ENCODE data around the gene SMIM22. TPM values are rescaled to one million over a fixed set of nuclear protein-coding genes. Genes with fewer than 3 reads are reported as not detected.

The SMIM22 gene
- total RNA-seq, 1 donor from 2014 or later = not detected

GRCh38 chr16:4825196-4825595 lies 30.0 kb downstream of the SMIM22 start:
- H3K4me1 Mint-ChIP-seq (ENCODE audit: unreplicated experiment) = no peaks in the 10 kb centered on the region
- peaks cover 35% of the 10 kb centered on the region for H3K36me3 Mint-ChIP-seq (ENCODE audit: low read depth, unreplicated experiment)
- TF ChIP-seq CTCF (IDR thresholded peaks at IDR 0.05; ENCODE audit: unreplicated experiment) = no peak
- no peak overlapping the region for H3K4me3 Mint-ChIP-seq (ENCODE audit: unreplicated experiment)
- no peaks in the 10 kb centered on the region for H3K9me3 Mint-ChIP-seq (ENCODE audit: unreplicated experiment)
- H3K27me3 Mint-ChIP-seq (ENCODE audit: unreplicated experiment) = peaks cover 1% of the 10 kb centered on the region
- no peak for DNase-seq (ENCODE audit: low spot score)
- H3K27ac Mint-ChIP-seq (ENCODE audit: unreplicated experiment) = no peak overlapping the region

- H3K4me1 Mint-ChIP-seq (ENCODE audit: unreplicated experiment) = no peaks in the 10 kb centered on the region
- TF ChIP-seq CTCF (IDR thresholded peaks at IDR 0.05; ENCODE audit: unreplicated experiment) = no peak
- peaks cover 4% of the 10 kb centered on the region for H3K27me3 Mint-ChIP-seq (ENCODE audit: unreplicated experiment)
- DNase-seq (ENCODE audit: low spot score) = no peak
- peaks cover 42% of the 10 kb centered on the region for H3K36me3 Mint-ChIP-seq (ENCODE audit: low read depth, unreplicated experiment)
- no peak overlapping the region for H3K4me3 Mint-ChIP-seq (ENCODE audit: unreplicated experiment)
- H3K9me3 Mint-ChIP-seq (ENCODE audit: unreplicated experiment) = no peaks in the 10 kb centered on the region
- H3K27ac Mint-ChIP-seq (ENCODE audit: unreplicated experiment) = no peak overlapping the region
These were observed 31.4 kb downstream of the SMIM22 start for GRCh38 chr16:4826526-4826925.

- peaks cover 41% of the 10 kb centered on the region for H3K36me3 Mint-ChIP-seq (ENCODE audit: low read depth, unreplicated experiment)
- TF ChIP-seq CTCF (IDR thresholded peaks at IDR 0.05; ENCODE audit: unreplicated experiment) = no peak
These were observed 31.8 kb downstream of the SMIM22 start for GRCh38 chr16:4826980-4827379.

GRCh38 chr16:4828567-4829321 lies 33.6 kb downstream of the SMIM22 start:
- DNase-seq (ENCODE audit: low spot score) = no peak
- no peaks in the 10 kb centered on the region for H3K4me1 Mint-ChIP-seq (ENCODE audit: unreplicated experiment)
- H3K36me3 Mint-ChIP-seq (ENCODE audit: low read depth, unreplicated experiment) = peaks cover 44% of the 10 kb centered on the region
- no peak overlapping the region for H3K4me3 Mint-ChIP-seq (ENCODE audit: unreplicated experiment)
- no peaks in the 10 kb centered on the region for H3K9me3 Mint-ChIP-seq (ENCODE audit: unreplicated experiment)
- TF ChIP-seq CTCF (IDR thresholded peaks at IDR 0.05; ENCODE audit: unreplicated experiment) = no peak
- H3K27me3 Mint-ChIP-seq (ENCODE audit: unreplicated experiment) = peaks cover 4% of the 10 kb centered on the region
- H3K27ac Mint-ChIP-seq (ENCODE audit: unreplicated experiment) = no peak overlapping the region

More at GRCh38 chr16:4826980-4827379, 31.8 kb downstream of the SMIM22 start:
- Mint-ChIP-seq H3K9me3 (ENCODE audit: unreplicated experiment) (no peaks in the 10 kb centered on the region), H3K4me1 (ENCODE audit: unreplicated experiment) (no peaks in the 10 kb centered on the region), H3K4me3 (ENCODE audit: unreplicated experiment) (no peak overlapping the region), H3K27ac (ENCODE audit: unreplicated experiment) (no peak overlapping the region), H3K27me3 (ENCODE audit: unreplicated experiment) (peaks cover 4% of the 10 kb centered on the region)
- DNase-seq (ENCODE audit: low spot score) = no peak

- Mint-ChIP-seq H3K4me3 (ENCODE audit: unreplicated experiment) (peak overlapping the region; percentile 38), H3K27me3 (ENCODE audit: unreplicated experiment) (peaks cover 4% of the 10 kb centered on the region), H3K4me1 (ENCODE audit: unreplicated experiment) (no peaks in the 10 kb centered on the region), H3K27ac (ENCODE audit: unreplicated experiment) (no peak overlapping the region), H3K36me3 (ENCODE audit: low read depth, unreplicated experiment) (peaks cover 35% of the 10 kb centered on the region), H3K9me3 (ENCODE audit: unreplicated experiment) (no peaks in the 10 kb centered on the region)
- TF ChIP-seq CTCF (IDR thresholded peaks at IDR 0.05; ENCODE audit: unreplicated experiment) = no peak
- DNase-seq (ENCODE audit: low spot score) = no peak
These were observed 35.2 kb downstream of the SMIM22 start for GRCh38 chr16:4830408-4830807.

Measured in endothelial cell (in vitro differentiated cells).